Gastrocnemius medialis (tissue), 4 donors: ENCODE results near the gene C5orf24. TPM values are rescaled to one million over a fixed set of nuclear protein-coding genes. Genes with fewer than 3 reads are reported as not detected.
"Not testable (repeated sequence)": the region's sequence is repeated elsewhere in the genome, so short reads cannot be mapped to it uniquely, and the experiment has no call there.

Source experiments
- ATAC-seq, 2 donors: fragments of 150-250 bp; one replicate each; pipeline ENCODE4 v1.9.1; 2016
- DNase-seq, 2 donors: peaks; one replicate each; pipeline ENCODE4 v3.0.0-alpha.2; 2019
- H3K27ac ChIP-seq, 4 donors: fragments of 200-600 bp; sonication (generic); 1 replicate in 1 of 4; 2 replicates in 3 of 4; pipeline ENCODE4 v1.5.1; 2016 to 2018; ENCODE audit warnings: mild to moderate bottlenecking in 2 of 4, moderate library complexity in 1 of 4
- H3K27me3 ChIP-seq, 3 donors: fragments of 200-600 bp; sonication (generic) in 2 of 3; 1 replicate in 1 of 3; 2 replicates in 2 of 3; pipeline versions ENCODE4 v1.5.1 to v1.6.0; 2016 to 2019; ENCODE audit warnings: mild to moderate bottlenecking in 1 of 3, moderate library complexity in 1 of 3
- H3K36me3 ChIP-seq, 2 donors: fragments of 200-600 bp; sonication (generic) in 1 of 2; one replicate each; pipeline ENCODE4 v1.5.1; 2017 to 2018
- H3K4me1 ChIP-seq, 2 donors: fragments of 200-600 bp; sonication (generic) in 1 of 2; one replicate each; pipeline ENCODE4 v1.5.1; 2016 to 2017; ENCODE audit warnings: mild to moderate bottlenecking in 2 of 2
- H3K4me3 ChIP-seq, 4 donors: fragments of 200-600 bp; sonication (generic) in 3 of 4; 1 replicate in 1 of 4; 2 replicates in 3 of 4; pipeline ENCODE4 v1.5.1; 2016 to 2019; ENCODE audit warnings: mild to moderate bottlenecking in 2 of 4
- H3K9me3 ChIP-seq, 3 donors: fragments of 200-600 bp; sonication (generic) in 2 of 3; 1 replicate in 1 of 3; 2 replicates in 2 of 3; pipeline ENCODE4 v1.5.1; 2016 to 2019
- CTCF ChIP-seq, 5 experiments: fragments of 450-650 bp in 3 of 5; fragments of 200-600 bp in 2 of 5; sonication (generic) in 2 of 5; IDR thresholded peaks in 4 of 5; conservative IDR thresholded peaks in 1 of 5; 1 replicate in 4 of 5; 2 replicates in 1 of 5; pipeline ENCODE4 v1.5.1; 2016 to 2019; ENCODE audit warnings: antibody characterized with exemption in 5 of 5, mild to moderate bottlenecking in 3 of 5, moderate library complexity in 3 of 5
- POLR2A ChIP-seq, 2 donors: fragments of 450-650 bp; IDR thresholded peaks; one replicate each; pipeline ENCODE4 v1.6.1; 2017; ENCODE audit warnings: antibody characterized with exemption in 2 of 2, mild to moderate bottlenecking in 2 of 2, moderate library complexity in 2 of 2
- in situ Hi-C, 4 donors: fragments of 200-750 bp; cut with MboI; loops; one replicate each; pipeline versions ENCODE4 v1.15.0 to v1.8.0; 2017; ENCODE audit warnings: low sequenced_read_pairs in 4 of 4
- intact Hi-C: fragments of 100-400 bp; cut with DNase I; formaldehyde crosslinking; loops from one replicate; pipeline ENCODE4 v1.15.1; 2023; ENCODE audit warnings: low total_unique reads
- total RNA-seq, 4 donors: library from RNA; depleted of rRNA; stranded (reverse); fragments of >200 nt; gene quantifications; one replicate each; pipeline versions ENCODE4 v1.1.0 to v1.2.3, GENCODE V29; 2016

Gene C5orf24
- total RNA-seq, 4 donors from 2014 or later = 17.3 to 32.8 (median 23.4) TPM

GRCh38 chr5:134851307-134851923, 5.6 kb downstream of the C5orf24 start:
- peak in 1 of 5 experiments; percentile 9 for TF ChIP-seq CTCF (IDR thresholded peaks at IDR 0.05 in 4 of 5, conservative IDR thresholded peaks at IDR 0.05 in 1 of 5)
- no peak for TF ChIP-seq POLR2A (IDR thresholded peaks at IDR 0.05)
- ATAC-seq (no peak), DNase-seq (no peak)
- peaks cover 0 to 39% of the 10 kb centered on the region in 2 donors for H3K36me3 ChIP-seq
- no peak overlapping the region for H3K4me3 ChIP-seq
- H3K27me3 ChIP-seq = no peaks in the 10 kb centered on the region
- intact Hi-C loops = no loop called here
- peaks cover 13 to 26% of the 10 kb centered on the region in 2 donors for H3K4me1 ChIP-seq
- in situ Hi-C loops = no loop called here
- H3K9me3 ChIP-seq = no peaks in the 10 kb centered on the region
- peak overlapping the region in 1 of 4 donors; percentile 19 for H3K27ac ChIP-seq

GRCh38 chr5:134856465-134856864, 10.7 kb downstream of the C5orf24 start:
- H3K4me3 ChIP-seq, in situ Hi-C loops, H3K27me3 ChIP-seq, H3K9me3 ChIP-seq, H3K4me1 ChIP-seq, ATAC-seq, DNase-seq, intact Hi-C loops, H3K27ac ChIP-seq: not testable (repeated sequence)
- H3K36me3 ChIP-seq = peaks cover 0 to 68% of the 10 kb centered on the region in 2 donors

GRCh38 chr5:134857401-134857800, 11.6 kb downstream of the C5orf24 start:
- intact Hi-C loops = no loop called here
- H3K36me3 ChIP-seq = peaks cover 0 to 71% of the 10 kb centered on the region in 2 donors
- ATAC-seq = no peak

GRCh38 chr5:134864707-134865106, 18.9 kb downstream of the C5orf24 start:
- no peaks in the 10 kb centered on the region for H3K27me3 ChIP-seq
- peaks cover 0 to 26% of the 10 kb centered on the region in 2 donors for H3K36me3 ChIP-seq
- DNase-seq (no peak), ATAC-seq (no peak)
- intact Hi-C loops = no loop called here
- in situ Hi-C loops = no loop called here
- no peaks in the 10 kb centered on the region for H3K9me3 ChIP-seq
- H3K4me1 ChIP-seq = no peaks in the 10 kb centered on the region
- TF ChIP-seq CTCF (IDR thresholded peaks at IDR 0.05 in 4 of 5, conservative IDR thresholded peaks at IDR 0.05 in 1 of 5) (no peak), POLR2A (IDR thresholded peaks at IDR 0.05) (no peak)
- no peak overlapping the region for H3K27ac ChIP-seq
- no peak overlapping the region for H3K4me3 ChIP-seq

More at GRCh38 chr5:134857401-134857800, 11.6 kb downstream of the C5orf24 start:
- DNase-seq = no peak
- Histone ChIP-seq H3K4me3 (no peak overlapping the region), H3K27ac (no peak overlapping the region), H3K9me3 (no peaks in the 10 kb centered on the region), H3K4me1 (peaks cover 5 to 9% of the 10 kb centered on the region in 2 donors), H3K27me3 (no peaks in the 10 kb centered on the region)
- TF ChIP-seq POLR2A (IDR thresholded peaks at IDR 0.05) (no peak), CTCF (IDR thresholded peaks at IDR 0.05 in 4 of 5, conservative IDR thresholded peaks at IDR 0.05 in 1 of 5) (no peak)
- in situ Hi-C loops = no loop called here

GRCh38 chr5:134873494-134873893, 27.7 kb downstream of the C5orf24 start:
- Histone ChIP-seq H3K27ac (peak overlapping the region; percentile 95 to 99 (median 96)), H3K9me3 (no peaks in the 10 kb centered on the region), H3K36me3 (no peaks in the 10 kb centered on the region), H3K4me3 (peak overlapping the region; percentile 92 to 98 (median 95)), H3K4me1 (peaks cover 17 to 19% of the 10 kb centered on the region in 2 donors), H3K27me3 (no peaks in the 10 kb centered on the region)
- in situ Hi-C loops = no loop called here
- intact Hi-C loops = no loop called here
- TF ChIP-seq CTCF (IDR thresholded peaks at IDR 0.05 in 4 of 5, conservative IDR thresholded peaks at IDR 0.05 in 1 of 5) (no peak), POLR2A (IDR thresholded peaks at IDR 0.05) (no peak)
- no peak for ATAC-seq
- no peak for DNase-seq
